ENCODE data around the gene DPH2. TPM values are rescaled to one million over a fixed set of nuclear protein-coding genes. Genes with fewer than 3 reads are reported as not detected.

DPH2 gene
- total and polyA plus RNA-seq, 10 of the 15 experiments (the other 5 are each of a cell fraction or from before 2014, with no cell fraction given) = 13.1 to 82.9 (median 52.0) TPM

DNA sequence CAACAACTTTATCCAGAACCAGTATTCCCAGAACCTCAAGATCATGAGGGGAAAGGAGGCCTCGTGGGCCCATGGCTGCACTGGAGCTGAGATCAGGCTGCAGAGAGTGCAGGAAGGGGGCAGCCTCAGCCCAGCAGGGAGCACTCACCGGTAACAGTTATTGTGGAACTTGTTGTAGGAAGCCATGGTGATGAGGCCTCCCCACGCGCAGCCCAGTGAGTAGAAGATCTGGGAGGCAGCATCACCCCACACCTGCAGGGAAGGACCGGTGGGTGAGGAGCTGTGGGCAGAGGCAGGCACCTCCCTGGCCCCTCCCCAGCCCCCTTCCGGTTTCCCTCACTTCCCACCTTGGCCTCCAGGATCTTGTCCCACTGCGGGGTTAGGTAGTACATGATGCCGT is 32.4 kb downstream of the DPH2 start:
- Histone ChIP-seq H3K4me1 (ENCODE audit: control insufficient read depth, insufficient read depth, low read length) (no peaks in the 10 kb centered on the region), H3K9me3 (replicated peaks; ENCODE audit: control insufficient read depth, insufficient read depth, low read length) (no peaks in the 10 kb centered on the region), H3K4me3 (no peak overlapping the region), H2AFZ (ENCODE audit: control insufficient read depth, low read depth, low read length) (no peak overlapping the region), H3K36me3 (ENCODE audit: control insufficient read depth in 2 of 2, insufficient read depth in 2 of 2, low read length in 1 of 2) (no peaks in the 10 kb centered on the region), H4K20me1 (ENCODE audit: control insufficient read depth, insufficient read depth) (no peaks in the 10 kb centered on the region), H3K4me2 (ENCODE audit: control insufficient read depth, insufficient read depth) (no peak overlapping the region), H3K9ac (ENCODE audit: control insufficient read depth, insufficient read depth, low read length) (no peak overlapping the region), H3K27me3 (replicated peaks in 1 of 2; ENCODE audit: control insufficient read depth in 2 of 2, insufficient read depth in 2 of 2, low read length in 1 of 2) (no peaks in the 10 kb centered on the region), H3K79me2 (ENCODE audit: control insufficient read depth, insufficient read depth, low read length) (no peaks in the 10 kb centered on the region), H3K27ac (ENCODE audit: control insufficient read depth, insufficient read depth) (no peak overlapping the region)
- ChIA-PET RAD21 (ENCODE audit: unreplicated experiment) (no interaction called here), SMC1A (ENCODE audit: uncharacterized antibody, unreplicated experiment) (no interaction called here), CTCF (interaction anchor here (1.3 to 9.6 kb wide), 3 partner anchors 9 to 43 kb away, joined by 3 to 167 read pairs (median 167); partner anchors contain the start of gene SLC6A9), POLR2A (no interaction called here)
- ATAC-seq (no peak), DNase-seq (ENCODE audit: low read depth, low spot score) (no peak), FAIRE-seq (no peak)
- TF ChIP-seq ZNF384 (IDR thresholded peaks at IDR 0.05; ENCODE audit: borderline replicate concordance, low read depth, low read length) (no peak), MLLT1 (IDR thresholded peaks at IDR 0.05) (no peak), ZBED1 (IDR thresholded peaks at IDR 0.05; ENCODE audit: borderline replicate concordance) (no peak), RELB (IDR thresholded peaks at IDR 0.05; ENCODE audit: low read depth) (no peak), MTA3 (IDR thresholded peaks at IDR 0.05; ENCODE audit: borderline replicate concordance, low read length) (no peak)
- TF ChIP-seq, protein P1, sequence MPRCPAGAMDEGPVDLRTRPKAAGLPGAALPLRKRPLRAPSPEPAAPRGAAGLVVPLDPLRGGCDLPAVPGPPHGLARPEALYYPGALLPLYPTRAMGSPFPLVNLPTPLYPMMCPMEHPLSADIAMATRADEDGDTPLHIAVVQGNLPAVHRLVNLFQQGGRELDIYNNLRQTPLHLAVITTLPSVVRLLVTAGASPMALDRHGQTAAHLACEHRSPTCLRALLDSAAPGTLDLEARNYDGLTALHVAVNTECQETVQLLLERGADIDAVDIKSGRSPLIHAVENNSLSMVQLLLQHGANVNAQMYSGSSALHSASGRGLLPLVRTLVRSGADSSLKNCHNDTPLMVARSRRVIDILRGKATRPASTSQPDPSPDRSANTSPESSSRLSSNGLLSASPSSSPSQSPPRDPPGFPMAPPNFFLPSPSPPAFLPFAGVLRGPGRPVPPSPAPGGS (IDR thresholded peaks at IDR 0.05; ENCODE audit: borderline replicate concordance, insufficient read depth, low read depth, low read length, poor library complexity, severe bottlenecking) = no peak
- in situ Hi-C loops (cut with MboI) (no loop called here), intact Hi-C loops (cut with micrococcal nuclease; ENCODE audit: unreplicated experiment) (no loop called here)
- 61% methylated on average over 8 of the region's 8 CpGs for WGBS (ENCODE audit: insufficient coverage, insufficient replicate concordance, low lambda C conversion rate, missing lambda C conversion rate)
- BruUV-seq (replicated peaks) = no TSS peak

Data from GM12878 (cell line).